Left colon (tissue), 2 donors: ENCODE measurements around the gene OLIG1. TPM values are rescaled to one million over a fixed set of nuclear protein-coding genes. Genes with fewer than 3 reads are reported as not detected.

Source experiments
- ATAC-seq: fragments of 200-7000 bp; cut with Tn5 transposase; one replicate; pipeline ENCODE4 v1.9.1; 2020; ENCODE audit warnings: mild to moderate bottlenecking, moderate library complexity
- DNase-seq, 2 donors: peaks; one replicate each; pipeline ENCODE4 v3.0.0-alpha.2; 2020
- intact Hi-C, 2 donors: fragments of 100-400 bp; cut with DNase I in 1 of 2; cut with micrococcal nuclease in 1 of 2; formaldehyde crosslinking; loops; one replicate each; pipeline versions ENCODE4 v1.11.2 to v1.14.0; 2022; cut with DNase I, micrococcal nuclease
- total RNA-seq, 2 donors: library from RNA; stranded (reverse); fragmentation: NEBNext Ultra II Directional; extraction: Animal tissue kit (Norgen Biotek cat#: 25700); gene quantifications; one replicate each; pipeline ENCODE4 v1.2.1, GENCODE V29; 2021
- donor health status: DM: no; HTN: no; CAD: no.
- donor health status: DM: yes; HTN: yes; CAD: no.

OLIG1 gene
- total RNA-seq, 2 donors from 2014 or later, result not detected

- ATAC-seq (no peak), DNase-seq (no peak)
- intact Hi-C loops, result no loop called here
These were observed 6.8 kb downstream of the OLIG1 start for GRCh38 chr21:33076600-33077329.

DNA sequence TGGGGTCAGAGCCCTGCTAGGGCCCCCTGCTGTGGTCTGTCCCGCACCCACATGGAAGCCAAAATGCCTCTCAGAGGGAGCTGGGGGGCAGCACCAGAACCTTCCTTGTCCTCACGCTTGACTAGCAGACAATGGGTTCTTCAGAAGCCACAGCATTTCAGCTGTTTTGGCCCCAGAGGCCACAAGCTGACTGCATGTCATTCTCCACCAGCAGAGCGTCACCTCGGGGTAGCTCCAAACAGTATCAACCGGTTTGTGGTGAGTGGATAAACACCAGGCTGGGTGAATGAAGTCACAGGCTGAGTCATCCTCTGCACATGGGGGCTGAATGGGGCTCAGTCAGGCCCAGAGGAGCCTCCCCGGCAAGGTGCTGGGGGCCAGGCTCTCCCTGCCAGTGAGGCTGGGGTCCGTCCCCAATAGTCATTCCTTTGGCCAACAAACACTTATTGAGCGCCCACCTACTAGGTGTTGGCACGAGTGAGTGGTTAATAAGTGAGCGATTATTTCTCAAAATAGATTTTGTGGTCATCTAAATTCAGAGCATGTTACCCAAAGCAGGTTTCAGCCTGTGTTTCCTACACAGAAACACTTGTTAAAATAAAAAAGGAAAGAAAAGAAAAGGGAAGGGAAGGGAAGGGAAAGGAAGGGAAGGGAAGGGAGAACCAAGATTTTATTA is 9.1 kb downstream of the OLIG1 start:
- DNase-seq, result no peak
- intact Hi-C loops, result no loop called here
- no peak for ATAC-seq

DNA sequence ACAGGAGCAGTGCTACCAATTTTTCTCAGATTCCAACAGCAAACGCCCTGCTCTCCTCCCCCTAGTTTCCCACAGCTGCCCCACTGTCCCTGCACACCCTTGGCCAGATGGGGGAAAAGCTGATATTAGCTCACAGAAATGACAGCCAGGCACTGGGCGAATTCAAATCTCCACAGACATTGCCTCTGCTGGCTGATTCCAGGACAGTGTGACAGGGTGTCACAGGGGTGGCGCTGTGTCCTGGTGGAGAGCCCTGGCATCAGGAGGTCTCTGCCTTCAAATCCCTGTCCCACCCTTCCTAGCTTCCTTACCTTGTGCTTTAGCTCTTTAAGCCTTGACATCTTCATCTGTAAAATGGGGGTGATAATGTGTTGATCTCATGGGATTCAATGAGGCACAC is 10.4 kb downstream of the OLIG1 start:
- ATAC-seq, result no peak
- DNase-seq, result no peak
- intact Hi-C loops, result no loop called here

- intact Hi-C loops, result no loop called here
- ATAC-seq (no peak), DNase-seq (no peak)
These were observed 10.8 kb downstream of the OLIG1 start for GRCh38 chr21:33080776-33081175.

GRCh38 chr21:33088384-33088783 is 18.4 kb downstream of the OLIG1 start:
- ATAC-seq (no peak), DNase-seq (no peak)
- intact Hi-C loops, result no loop called here

- peak in 1 of 2 donors; percentile 32 for DNase-seq
- intact Hi-C loops, result no loop called here
- no peak for ATAC-seq
These were observed 19.6 kb downstream of the OLIG1 start for GRCh38 chr21:33089395-33090119.

GRCh38 chr21:33096426-33096825 is 26.5 kb downstream of the OLIG1 start:
- DNase-seq (no peak), ATAC-seq (no peak)
- intact Hi-C loops, result no loop called here

GRCh38 chr21:33099131-33099530 is 29.2 kb downstream of the OLIG1 start:
- ATAC-seq, result no peak
- no peak for DNase-seq
- intact Hi-C loops, result no loop called here

DNA sequence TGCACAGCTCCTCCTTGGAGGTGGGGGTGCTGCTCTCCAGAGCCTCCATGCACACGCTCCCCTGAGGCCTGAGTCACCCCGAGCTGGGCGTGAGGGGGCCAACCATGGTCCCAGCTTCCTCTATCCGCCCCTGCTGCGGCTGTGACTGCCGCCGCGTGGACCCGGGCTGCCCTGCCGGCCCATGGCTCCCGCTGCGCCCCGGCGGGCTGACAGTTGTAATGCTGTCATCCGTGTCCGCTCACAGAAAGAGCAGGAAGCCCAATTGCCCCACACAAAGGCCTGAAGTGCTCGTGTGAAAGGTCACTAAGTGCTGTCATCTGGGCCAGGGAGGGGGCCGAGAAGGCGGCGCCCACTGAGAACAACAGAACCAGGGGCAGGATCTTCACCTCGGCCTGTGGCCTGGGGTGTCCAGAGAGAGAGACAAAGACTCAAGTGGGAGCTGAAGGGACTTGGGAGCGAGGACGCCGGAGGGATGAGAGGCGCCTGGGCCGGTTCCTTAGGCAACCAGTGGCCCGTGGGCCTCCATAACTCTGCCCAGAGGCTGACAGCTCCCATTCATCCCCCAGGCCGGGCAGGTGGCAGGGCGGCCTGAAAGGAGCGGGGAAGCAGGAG is 31.5 kb downstream of the OLIG1 start:
- intact Hi-C loops, result no loop called here
- ATAC-seq (no peak), DNase-seq (no peak)

DNA sequence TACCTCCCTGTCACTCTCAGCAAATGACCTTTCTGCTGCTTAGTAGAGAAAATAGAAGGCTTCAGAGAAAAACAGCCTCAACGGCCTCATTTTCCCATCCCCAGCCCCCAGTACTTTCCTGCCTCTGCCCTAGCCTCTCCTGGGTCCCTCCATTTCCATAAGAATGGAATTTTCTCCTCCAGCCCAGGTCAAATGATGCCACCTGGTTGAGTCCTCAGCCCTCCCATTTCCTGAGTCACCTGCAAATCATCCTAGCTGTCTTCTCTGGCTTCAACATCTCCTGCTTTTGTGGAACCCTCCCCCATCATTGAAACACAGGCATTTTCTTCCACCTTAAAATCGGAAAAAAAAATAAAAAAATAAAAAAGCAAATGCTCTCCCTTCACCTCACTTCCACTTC is 35.1 kb downstream of the OLIG1 start:
- DNase-seq (no peak), ATAC-seq (no peak)
- intact Hi-C loops, result no loop called here

DNA sequence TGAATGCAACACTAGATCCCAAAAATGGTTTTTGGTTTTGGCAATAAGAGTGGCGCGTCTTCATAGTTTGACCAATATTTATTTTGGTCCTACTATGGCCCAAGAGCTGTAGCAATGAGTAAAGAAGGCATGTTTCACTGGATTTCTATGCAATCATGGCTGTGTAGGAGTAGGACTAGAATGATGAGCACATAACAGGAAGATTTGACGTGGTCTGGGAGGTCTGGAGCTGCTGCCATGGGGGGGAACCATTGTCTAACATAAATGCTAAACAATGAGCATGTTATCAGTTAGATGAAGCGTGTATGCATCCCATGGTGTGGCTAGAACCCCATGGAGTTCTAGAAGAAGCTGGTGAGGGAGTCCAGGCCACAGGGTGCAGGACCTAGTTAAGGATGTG is 38.3 kb downstream of the OLIG1 start:
- no peak for DNase-seq

DNA sequence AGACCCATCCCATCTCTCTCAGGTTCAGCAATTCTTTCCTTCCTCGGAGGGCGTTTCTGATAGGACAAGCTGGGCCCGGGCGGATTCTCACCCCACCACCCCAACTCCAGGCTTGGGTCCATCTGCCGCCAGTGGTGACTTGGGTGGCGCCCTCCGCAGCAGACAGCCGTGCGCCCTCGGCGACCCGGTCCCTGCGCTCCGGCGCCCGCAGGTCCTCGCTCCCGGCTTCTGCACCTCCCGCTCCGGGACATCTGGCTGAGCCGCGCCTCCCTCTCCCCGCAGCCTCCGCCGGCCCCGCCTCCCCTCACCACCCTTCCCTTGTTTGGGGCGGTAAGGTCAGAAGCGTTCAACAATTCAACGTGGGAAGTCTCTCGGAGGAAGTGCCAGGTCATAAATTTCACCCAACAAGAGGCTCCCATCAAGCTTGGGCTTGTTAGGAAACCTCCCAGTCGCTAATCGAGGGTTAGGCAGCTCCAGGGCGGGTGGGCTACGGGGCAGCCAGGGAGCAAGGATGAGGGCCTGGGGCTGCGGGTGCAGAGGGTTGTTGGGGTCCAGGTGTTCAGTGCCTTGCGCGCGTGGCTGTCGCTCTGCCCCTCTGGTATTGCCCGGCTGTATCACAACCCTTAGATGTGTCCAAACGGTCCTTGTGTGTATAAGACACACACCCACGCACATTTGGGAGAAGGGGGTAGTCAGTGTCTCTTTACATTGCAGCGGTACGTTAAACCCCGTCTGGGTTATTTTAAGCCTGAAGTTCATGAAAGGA is 39.8 kb downstream of the OLIG1 start:
- intact Hi-C loops, result no loop called here
- no peak for ATAC-seq

More for the DNA sequence above, 38.3 kb downstream of the OLIG1 start:
- intact Hi-C loops, result no loop called here
- no peak for ATAC-seq

DNA sequence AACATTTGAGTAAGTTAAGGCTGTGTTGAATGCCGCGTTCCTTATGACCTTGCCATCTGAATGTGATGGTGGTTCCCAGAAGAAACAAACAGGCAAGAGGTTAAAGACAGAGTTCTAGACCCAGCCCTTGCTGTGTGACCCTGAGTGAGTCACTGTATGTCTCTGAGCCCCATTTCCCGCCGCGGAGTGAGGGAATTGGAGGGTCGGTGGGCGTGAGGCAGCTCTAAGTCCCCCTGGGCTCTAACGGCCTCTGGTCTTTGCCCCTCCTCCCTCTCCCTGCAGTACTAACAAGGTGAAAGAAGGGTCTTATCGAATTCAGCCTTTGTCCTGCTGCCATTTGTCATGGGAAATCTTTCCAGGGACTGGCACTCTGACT is 40.4 kb downstream of the OLIG1 start:
- ATAC-seq (no peak), DNase-seq (no peak)
- intact Hi-C loops, result no loop called here

More for the DNA sequence above, 39.8 kb downstream of the OLIG1 start:
- DNase-seq, result no peak

GRCh38 chr21:33111577-33111976 is 41.6 kb downstream of the OLIG1 start:
- intact Hi-C loops, result no loop called here
- no peak for ATAC-seq
- no peak for DNase-seq

GRCh38 chr21:33112151-33112550 is 42.2 kb downstream of the OLIG1 start:
- ATAC-seq, result no peak
- intact Hi-C loops, result no loop called here

DNA sequence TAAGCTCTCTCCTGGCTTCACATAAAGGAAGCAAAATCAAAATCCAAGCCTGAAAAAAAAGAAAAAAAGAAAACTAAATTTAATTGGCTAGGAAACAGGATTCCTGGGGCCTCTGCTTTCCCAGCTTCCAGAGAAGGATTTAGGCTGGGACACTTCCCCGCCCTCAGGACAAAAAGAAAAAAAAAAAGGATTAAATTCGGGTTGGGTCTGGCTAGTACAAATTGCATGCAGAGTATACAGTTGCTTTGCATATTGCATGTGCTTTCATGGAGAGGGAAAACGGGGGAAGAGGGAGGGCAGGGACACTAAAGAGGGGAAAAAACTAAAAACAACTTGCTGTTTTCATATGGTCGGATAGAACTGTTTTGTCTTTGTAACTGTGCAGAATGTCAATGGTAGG is 42.7 kb downstream of the OLIG1 start:
- no peak for ATAC-seq
- DNase-seq, result no peak
- intact Hi-C loops, result no loop called here

More at GRCh38 chr21:33112151-33112550, 42.2 kb downstream of the OLIG1 start:
- DNase-seq, result no peak

GRCh38 chr21:33113131-33113530 is 43.2 kb downstream of the OLIG1 start:
- ATAC-seq (no peak), DNase-seq (no peak)
- intact Hi-C loops, result no loop called here

- no peak for ATAC-seq
- no peak for DNase-seq
- intact Hi-C loops, result no loop called here
These were observed 44.3 kb downstream of the OLIG1 start for GRCh38 chr21:33114276-33114675.
